Measurements from ENCODE around the gene TMPO.

TMPO gene

DNA sequence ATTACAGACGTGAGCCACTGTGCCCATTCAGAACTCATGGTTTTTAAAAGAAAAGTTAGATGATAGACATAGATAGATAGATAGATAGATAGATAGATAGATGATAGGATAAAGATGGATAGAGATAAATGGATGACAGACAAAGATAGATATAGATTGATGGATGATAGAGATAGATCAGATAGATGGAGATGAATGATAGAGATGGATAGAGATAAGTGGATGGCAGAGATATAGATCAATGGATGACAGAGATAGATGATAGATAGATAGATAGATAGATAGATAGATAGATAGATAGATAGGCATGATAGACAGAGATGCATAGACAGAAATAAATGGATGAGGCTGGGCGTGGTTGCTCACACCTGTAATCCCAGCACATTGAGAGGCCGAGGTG lies 64.4 kb downstream of the TMPO start:
- H3K4me3 ChIP-seq (ENCODE audit: low read depth, low read length): no peak overlapping the region
- no peak for DNase-seq (ENCODE audit: low read depth)
- TF ChIP-seq, protein P1, sequence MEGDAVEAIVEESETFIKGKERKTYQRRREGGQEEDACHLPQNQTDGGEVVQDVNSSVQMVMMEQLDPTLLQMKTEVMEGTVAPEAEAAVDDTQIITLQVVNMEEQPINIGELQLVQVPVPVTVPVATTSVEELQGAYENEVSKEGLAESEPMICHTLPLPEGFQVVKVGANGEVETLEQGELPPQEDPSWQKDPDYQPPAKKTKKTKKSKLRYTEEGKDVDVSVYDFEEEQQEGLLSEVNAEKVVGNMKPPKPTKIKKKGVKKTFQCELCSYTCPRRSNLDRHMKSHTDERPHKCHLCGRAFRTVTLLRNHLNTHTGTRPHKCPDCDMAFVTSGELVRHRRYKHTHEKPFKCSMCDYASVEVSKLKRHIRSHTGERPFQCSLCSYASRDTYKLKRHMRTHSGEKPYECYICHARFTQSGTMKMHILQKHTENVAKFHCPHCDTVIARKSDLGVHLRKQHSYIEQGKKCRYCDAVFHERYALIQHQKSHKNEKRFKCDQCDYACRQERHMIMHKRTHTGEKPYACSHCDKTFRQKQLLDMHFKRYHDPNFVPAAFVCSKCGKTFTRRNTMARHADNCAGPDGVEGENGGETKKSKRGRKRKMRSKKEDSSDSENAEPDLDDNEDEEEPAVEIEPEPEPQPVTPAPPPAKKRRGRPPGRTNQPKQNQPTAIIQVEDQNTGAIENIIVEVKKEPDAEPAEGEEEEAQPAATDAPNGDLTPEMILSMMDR (conservative IDR thresholded peaks at IDR 0.05; ENCODE audit: low read depth, low read length): no peak

DNA sequence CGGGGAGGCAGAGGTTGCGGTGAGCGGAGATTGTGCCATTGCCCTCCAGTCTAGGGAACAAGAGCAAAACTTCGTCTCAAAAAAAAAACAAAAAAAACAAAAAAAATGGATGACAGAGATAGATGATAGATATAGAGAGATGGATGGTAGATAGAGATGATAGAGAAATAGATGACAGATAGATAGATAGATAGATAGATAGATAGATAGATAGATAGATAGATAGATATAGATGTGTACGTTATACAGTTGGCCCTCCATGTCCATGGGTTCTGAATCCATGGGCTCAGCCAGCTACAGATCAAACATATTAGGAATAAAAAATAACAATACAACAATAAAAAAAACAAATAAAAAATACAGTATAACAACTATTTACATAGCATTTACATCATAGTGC lies 65.3 kb downstream of the TMPO start:
- TF ChIP-seq, protein P1 (conservative IDR thresholded peaks at IDR 0.05; ENCODE audit: low read depth, low read length): no peak
- DNase-seq (ENCODE audit: low read depth): no peak
- no peak overlapping the region for H3K4me3 ChIP-seq (ENCODE audit: low read depth, low read length)

DNA sequence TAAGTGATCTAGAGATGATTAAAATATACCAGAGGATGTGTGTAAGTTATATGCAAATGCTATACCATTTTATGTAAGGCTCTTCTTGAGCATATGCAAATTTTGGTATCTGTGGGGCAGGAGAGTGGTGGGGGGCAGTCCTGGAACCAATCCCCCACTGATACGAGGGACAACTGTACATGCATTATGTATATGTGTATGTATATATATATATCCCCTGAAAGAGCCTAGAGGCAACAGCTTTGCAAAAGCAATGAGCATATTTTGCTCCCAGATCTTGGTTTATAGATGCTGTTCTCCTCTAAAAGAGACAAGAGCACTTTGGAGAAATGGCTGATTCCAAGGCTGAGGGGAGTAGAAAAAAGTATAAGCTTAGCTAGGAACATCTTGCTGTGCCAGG lies 65.7 kb downstream of the TMPO start:
- DNase-seq (ENCODE audit: low read depth): no peak
- TF ChIP-seq, protein P1 (conservative IDR thresholded peaks at IDR 0.05; ENCODE audit: low read depth, low read length): no peak
- H3K4me3 ChIP-seq (ENCODE audit: low read depth, low read length): no peak overlapping the region

DNA sequence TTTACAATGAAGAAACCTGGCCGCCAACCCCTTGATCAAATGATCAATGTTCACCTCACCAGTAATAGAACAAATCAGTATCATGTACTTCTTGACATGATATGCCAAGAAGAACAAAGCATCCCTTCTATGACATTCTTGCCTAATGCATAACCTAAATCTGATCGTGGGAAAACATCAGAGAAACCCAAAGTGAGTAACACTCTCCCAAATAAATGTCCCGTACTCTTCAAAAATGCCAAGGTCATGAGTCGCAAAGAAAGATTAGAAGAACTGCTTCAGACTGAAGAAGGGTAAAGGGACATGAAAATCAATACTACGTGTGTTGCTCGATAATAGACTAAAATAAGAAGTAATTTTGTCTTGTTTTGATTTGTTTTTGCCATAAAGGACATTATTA lies 66.7 kb downstream of the TMPO start:
- TF ChIP-seq, protein P1 (conservative IDR thresholded peaks at IDR 0.05; ENCODE audit: low read depth, low read length): no peak
- H3K4me3 ChIP-seq (ENCODE audit: low read depth, low read length): no peak overlapping the region
- DNase-seq (ENCODE audit: low read depth): no peak

DNA sequence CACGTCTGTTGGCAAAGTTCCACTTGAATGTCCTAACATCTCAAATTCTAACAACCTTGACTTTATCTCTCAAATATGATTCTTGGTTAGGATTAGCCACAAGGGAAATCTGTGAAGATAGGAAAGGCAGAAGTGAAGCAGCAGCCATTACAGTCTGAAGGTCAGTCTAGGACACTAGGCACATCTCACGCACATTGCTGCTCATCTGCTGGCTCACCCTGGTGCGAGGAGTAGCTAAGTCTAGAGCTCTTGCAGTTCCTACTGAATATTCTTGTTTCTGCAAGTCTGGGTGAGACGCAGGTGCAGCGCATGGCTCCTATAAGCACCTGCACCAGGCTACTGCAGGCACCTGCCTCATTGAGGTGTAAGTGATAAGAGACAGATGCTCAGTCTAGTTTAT lies 71.7 kb downstream of the TMPO start:
- no peak for DNase-seq (ENCODE audit: low read depth)
- TF ChIP-seq, protein P1 (conservative IDR thresholded peaks at IDR 0.05; ENCODE audit: low read depth, low read length): no peak
- no peak overlapping the region for H3K4me3 ChIP-seq (ENCODE audit: low read depth, low read length)

DNA sequence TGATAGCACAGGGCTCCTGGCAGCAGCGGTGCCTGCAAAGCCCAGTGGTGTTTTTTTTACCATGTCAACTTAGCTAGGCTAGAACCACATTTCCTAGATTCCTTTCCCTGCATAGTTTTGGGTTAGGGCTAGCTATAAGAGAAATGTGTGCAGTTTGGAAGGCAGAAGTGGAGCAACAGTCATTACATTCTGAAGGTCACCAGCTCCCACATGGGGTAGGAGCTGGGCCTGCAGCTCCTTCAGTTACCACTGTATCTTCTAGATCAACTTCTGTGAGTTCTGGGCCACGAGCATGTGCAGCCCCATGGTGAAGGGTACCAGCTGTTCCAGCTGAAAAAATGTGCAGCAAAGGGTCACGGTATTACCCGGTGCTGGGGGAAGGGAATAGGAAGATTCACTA lies 75.8 kb downstream of the TMPO start:
- TF ChIP-seq, protein P1 (conservative IDR thresholded peaks at IDR 0.05; ENCODE audit: low read depth, low read length): peak; percentile 32
- peak; percentile 52 for DNase-seq (ENCODE audit: low read depth)
- no peak overlapping the region for H3K4me3 ChIP-seq (ENCODE audit: low read depth, low read length)

DNA sequence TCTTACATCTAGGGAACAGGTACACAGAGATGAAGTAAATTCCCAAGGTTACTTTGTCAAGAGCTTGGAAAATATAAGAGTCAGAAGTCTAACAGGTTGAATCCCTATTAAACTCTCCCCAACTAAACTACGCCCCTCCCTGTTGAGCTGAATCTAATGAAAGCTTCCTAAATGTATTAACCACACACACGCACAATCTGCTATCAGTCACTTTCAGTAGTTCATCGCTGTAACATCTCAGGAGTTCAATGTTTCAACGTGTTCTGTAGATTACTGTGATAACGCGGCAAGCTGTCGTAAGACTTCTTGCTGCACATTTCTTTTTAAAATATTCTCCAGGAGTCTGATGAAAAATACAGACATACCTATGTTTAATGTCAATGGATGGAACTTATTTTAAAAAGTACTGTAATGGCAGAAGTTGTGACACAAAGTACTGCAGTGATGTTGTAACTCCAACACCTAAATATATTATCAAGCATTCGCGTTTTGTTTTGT lies 77.5 kb downstream of the TMPO start:
- DNase-seq (ENCODE audit: low read depth): no peak
- H3K4me3 ChIP-seq (ENCODE audit: low read depth, low read length): peak overlapping the region; percentile 62
- TF ChIP-seq, protein P1 (conservative IDR thresholded peaks at IDR 0.05; ENCODE audit: low read depth, low read length): no peak
